ENCODE results near the gene ECPAS. TPM values are rescaled to one million over a fixed set of nuclear protein-coding genes. Genes with fewer than 3 reads are reported as not detected.
A peak's percentile ranks its signal among the peaks of the same experiment; 100 is the strongest.
"Not testable (repeated sequence)": the region's sequence is repeated elsewhere in the genome, so short reads cannot be mapped to it uniquely, and the experiment has no call there.

The ECPAS gene
- total RNA-seq, 4 donors from 2014 or later, result 92.8 to 153 (median 113) TPM

GRCh38 chr9:111356481-111357244 lies 127.5 kb downstream of the ECPAS start:
- peak; percentile 94 for ATAC-seq (ENCODE audit: low FRiP score)
- no peak for TF ChIP-seq CTCF (IDR thresholded peaks at IDR 0.05)

GRCh38 chr9:111352545-111352944 lies 131.6 kb downstream of the ECPAS start:
- ATAC-seq (ENCODE audit: low FRiP score) (no peak), DNase-seq (ENCODE audit: low spot score) (no peak)
- TF ChIP-seq CTCF (IDR thresholded peaks at IDR 0.05), result no peak

More at GRCh38 chr9:111356481-111357244, 127.5 kb downstream of the ECPAS start:
- no peak for DNase-seq (ENCODE audit: low spot score)

GRCh38 chr9:111350556-111350955 lies 133.6 kb downstream of the ECPAS start:
- TF ChIP-seq CTCF (IDR thresholded peaks at IDR 0.05), result no peak
- ATAC-seq (ENCODE audit: low FRiP score), result no peak
- DNase-seq (ENCODE audit: low spot score), result no peak

- TF ChIP-seq CTCF (IDR thresholded peaks at IDR 0.05), result no peak
- ATAC-seq (ENCODE audit: low FRiP score) (no peak), DNase-seq (ENCODE audit: low spot score) (no peak)
Measured at GRCh38 chr9:111349766-111350165, 134.4 kb downstream of the ECPAS start.

GRCh38 chr9:111348821-111349271 lies 135.3 kb downstream of the ECPAS start:
- DNase-seq (ENCODE audit: low spot score) (no peak), ATAC-seq (ENCODE audit: low FRiP score) (no peak)
- TF ChIP-seq CTCF (IDR thresholded peaks at IDR 0.05), result no peak

- not testable (repeated sequence) for DNase-seq (ENCODE audit: low spot score); ATAC-seq (ENCODE audit: low FRiP score)
Measured at GRCh38 chr9:111334318-111334863, 149.8 kb downstream of the ECPAS start.

GRCh38 chr9:111330124-111330523 lies 154.1 kb downstream of the ECPAS start, which contains the start of gene OR2K2:
OR2K2 (minus strand) TSS chr9:111330224; CDS start chr9:111328433, 1,791 bp downstream.
- DNase-seq (ENCODE audit: low spot score), result no peak
- no peak for ATAC-seq (ENCODE audit: low FRiP score)

More at GRCh38 chr9:111330124-111330523, 154.1 kb downstream of the ECPAS start, which contains the start of gene OR2K2:
- no peak for TF ChIP-seq CTCF (IDR thresholded peaks at IDR 0.05)
